Osteoblast (primary cell): ENCODE data around the gene ICOS. TPM values are rescaled to one million over a fixed set of nuclear protein-coding genes. Genes with fewer than 3 reads are reported as not detected.

Experiments used
- DNase-seq: peaks from one replicate; pipeline ENCODE4 v3.0.0; 2011; ENCODE audit warnings: low spot score, mixed read lengths; ENCODE audit not compliant: insufficient read length; ENCODE audit errors: missing footprints
- H2AFZ ChIP-seq: 2 replicates; pipeline ENCODE4 v1.6.0; 2011; ENCODE audit warnings: mild to moderate bottlenecking, low read length
- H3K27ac ChIP-seq: 2 replicates; pipeline ENCODE4 v1.5.1; 2011; ENCODE audit warnings: mild to moderate bottlenecking, low read depth, low read length, moderate library complexity
- H3K27me3 ChIP-seq: 2 replicates; pipeline ENCODE4 v1.6.0; 2012; ENCODE audit warnings: mild to moderate bottlenecking, control low read depth, inconsistent platforms, low read length, moderate library complexity; ENCODE audit not compliant: insufficient read depth
- H3K36me3 ChIP-seq: 2 replicates; pipeline ENCODE4 v1.5.1; 2011; ENCODE audit warnings: mild to moderate bottlenecking, low read length, control low read depth, moderate library complexity; ENCODE audit not compliant: insufficient read depth
- H3K4me1 ChIP-seq: 2 replicates; pipeline ENCODE4 v1.5.1; 2011; ENCODE audit warnings: mild to moderate bottlenecking, low read length, control low read depth, moderate library complexity; ENCODE audit not compliant: insufficient read depth
- H3K4me2 ChIP-seq: 2 replicates; pipeline ENCODE4 v1.6.0; 2011; ENCODE audit warnings: mild to moderate bottlenecking, low read length; ENCODE audit not compliant: insufficient read depth
- H3K4me3 ChIP-seq: fragments of 200-600 bp; sonication (generic); 3 replicates; pipeline ENCODE4 v1.5.1; 2012; ENCODE audit warnings: mild to moderate bottlenecking, low read length, inconsistent platforms; ENCODE audit not compliant: insufficient read depth
- H3K79me2 ChIP-seq: 2 replicates; pipeline ENCODE4 v1.6.0; 2012; ENCODE audit warnings: mild to moderate bottlenecking, low read length, control low read depth, inconsistent platforms; ENCODE audit not compliant: insufficient read depth
- H3K9me3 ChIP-seq: 2 replicates; pipeline ENCODE4 v1.5.1; 2011; ENCODE audit warnings: low read depth, low read length, control low read depth
- H4K20me1 ChIP-seq: 2 replicates; pipeline ENCODE4 v1.6.0; 2012; ENCODE audit warnings: mild to moderate bottlenecking, low read length, control low read depth; ENCODE audit not compliant: insufficient read depth
- total RNA-seq: library from RNA; depleted of rRNA; stranded (reverse); fragments of >200 nt; gene quantifications from 2 replicates; pipeline ENCODE4 v1.2.3, GENCODE V29; 2012
- TF ChIP-seq, protein P1 (sequence below): IDR thresholded peaks from 2 replicates; pipeline ENCODE4 v1.5.1; 2011; ENCODE audit warnings: mild to moderate bottlenecking, low read depth, low read length, moderate library complexity; ENCODE audit errors: extremely low read depth

Gene ICOS
- total RNA-seq, 1 donor, result not detected

DNA sequence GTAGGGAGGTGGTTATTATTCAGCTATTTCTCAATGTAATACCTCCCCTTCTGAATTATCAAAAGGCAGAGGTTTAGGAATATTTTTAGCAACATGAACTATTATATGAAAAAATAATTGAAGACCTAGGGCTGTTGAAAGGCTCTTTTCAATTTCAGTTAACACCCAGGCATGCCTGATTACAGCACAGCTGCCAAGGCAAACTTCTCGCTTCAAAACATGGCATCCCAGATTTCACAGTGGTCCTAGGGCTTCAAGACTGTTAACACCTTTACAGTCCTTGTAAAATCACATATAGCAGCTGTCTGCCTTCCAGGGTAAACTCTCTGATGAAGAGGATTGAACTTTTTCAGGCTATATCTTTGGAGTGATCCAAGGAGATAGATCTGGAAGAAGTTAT lies 45.8 kb upstream of the ICOS start:
- Histone ChIP-seq H3K79me2 (no peaks in the 10 kb centered on the region), H2AFZ (no peak overlapping the region), H3K36me3 (no peaks in the 10 kb centered on the region), H3K4me1 (no peaks in the 10 kb centered on the region), H3K4me3 (no peak overlapping the region), H3K9me3 (no peaks in the 10 kb centered on the region), H3K27me3 (no peaks in the 10 kb centered on the region), H3K27ac (no peak overlapping the region), H4K20me1 (no peaks in the 10 kb centered on the region), H3K4me2 (no peak overlapping the region)
- TF ChIP-seq, protein P1, sequence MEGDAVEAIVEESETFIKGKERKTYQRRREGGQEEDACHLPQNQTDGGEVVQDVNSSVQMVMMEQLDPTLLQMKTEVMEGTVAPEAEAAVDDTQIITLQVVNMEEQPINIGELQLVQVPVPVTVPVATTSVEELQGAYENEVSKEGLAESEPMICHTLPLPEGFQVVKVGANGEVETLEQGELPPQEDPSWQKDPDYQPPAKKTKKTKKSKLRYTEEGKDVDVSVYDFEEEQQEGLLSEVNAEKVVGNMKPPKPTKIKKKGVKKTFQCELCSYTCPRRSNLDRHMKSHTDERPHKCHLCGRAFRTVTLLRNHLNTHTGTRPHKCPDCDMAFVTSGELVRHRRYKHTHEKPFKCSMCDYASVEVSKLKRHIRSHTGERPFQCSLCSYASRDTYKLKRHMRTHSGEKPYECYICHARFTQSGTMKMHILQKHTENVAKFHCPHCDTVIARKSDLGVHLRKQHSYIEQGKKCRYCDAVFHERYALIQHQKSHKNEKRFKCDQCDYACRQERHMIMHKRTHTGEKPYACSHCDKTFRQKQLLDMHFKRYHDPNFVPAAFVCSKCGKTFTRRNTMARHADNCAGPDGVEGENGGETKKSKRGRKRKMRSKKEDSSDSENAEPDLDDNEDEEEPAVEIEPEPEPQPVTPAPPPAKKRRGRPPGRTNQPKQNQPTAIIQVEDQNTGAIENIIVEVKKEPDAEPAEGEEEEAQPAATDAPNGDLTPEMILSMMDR, result no peak
- DNase-seq, result no peak

DNA sequence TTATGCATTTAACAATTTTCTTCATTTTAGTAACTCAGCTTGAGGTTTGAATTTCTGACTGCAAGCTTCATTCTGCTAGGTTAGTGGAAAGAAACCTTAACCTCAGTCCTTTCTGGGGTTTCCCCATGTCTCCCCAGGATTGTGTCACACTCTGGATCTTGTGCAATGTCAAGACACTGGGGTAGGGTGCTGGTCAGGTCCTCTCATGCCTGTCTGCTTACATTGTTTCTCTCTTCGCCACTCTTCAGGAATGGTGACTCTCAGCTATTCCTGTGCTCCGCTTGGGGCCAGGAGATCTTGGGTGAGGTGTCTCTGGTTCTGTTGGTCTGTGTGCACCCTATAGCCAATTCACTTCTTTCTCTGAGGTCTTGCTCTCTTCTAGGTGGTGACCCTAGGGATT lies 45.1 kb upstream of the ICOS start:
- H3K4me3 ChIP-seq, result no peak overlapping the region
- TF ChIP-seq, protein P1, result no peak
- DNase-seq, result no peak

DNA sequence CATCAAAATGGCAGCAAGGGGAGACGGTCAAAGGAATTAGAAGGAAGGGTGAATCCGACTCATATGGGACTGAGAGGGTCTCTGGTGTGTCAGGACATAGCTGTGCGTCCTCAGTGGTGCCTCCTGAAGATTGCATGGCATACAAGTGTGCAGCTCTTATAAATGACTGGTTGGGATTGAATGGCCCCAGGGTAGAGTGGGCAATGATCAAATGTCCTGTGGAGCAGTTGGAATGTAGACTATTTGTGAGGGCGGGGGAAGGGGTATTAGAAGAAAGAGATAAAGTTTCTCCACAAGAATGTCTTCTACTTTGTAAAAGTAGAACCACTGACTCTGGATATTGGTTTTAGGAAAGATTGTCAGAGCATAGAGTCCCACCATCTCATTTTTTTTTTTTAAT lies 44.4 kb upstream of the ICOS start:
- DNase-seq, result no peak
- TF ChIP-seq, protein P1, result no peak
- H2AFZ ChIP-seq, result no peak overlapping the region

More for the DNA sequence above, 45.1 kb upstream of the ICOS start:
- Histone ChIP-seq H3K4me2 (no peak overlapping the region), H3K4me1 (no peaks in the 10 kb centered on the region), H3K27ac (no peak overlapping the region), H3K36me3 (no peaks in the 10 kb centered on the region), H2AFZ (no peak overlapping the region), H3K27me3 (no peaks in the 10 kb centered on the region), H3K9me3 (no peaks in the 10 kb centered on the region), H4K20me1 (no peaks in the 10 kb centered on the region), H3K79me2 (no peaks in the 10 kb centered on the region)

DNA sequence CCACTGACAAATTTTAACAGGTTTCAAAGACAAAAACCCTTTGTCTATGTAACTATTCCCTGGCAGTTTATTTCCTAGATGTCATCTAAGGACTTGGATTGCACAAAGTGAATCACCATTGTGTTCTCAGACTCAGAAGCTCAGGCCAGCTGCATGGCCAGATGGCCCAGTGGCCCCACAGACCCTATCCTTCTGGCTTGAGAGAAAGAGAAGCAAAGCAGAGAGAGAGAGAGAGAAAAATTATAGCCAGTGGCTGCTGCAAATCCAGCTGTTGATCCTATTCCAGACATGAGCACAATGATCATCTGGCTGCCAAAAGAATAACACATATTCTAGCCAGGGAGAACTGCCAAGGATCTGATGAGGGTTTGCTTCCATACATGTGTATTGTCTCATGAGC lies 43.2 kb upstream of the ICOS start:
- no peaks in the 10 kb centered on the region for H3K36me3 ChIP-seq
- H2AFZ ChIP-seq, result no peak overlapping the region
- DNase-seq, result peak; percentile 8
- no peaks in the 10 kb centered on the region for H4K20me1 ChIP-seq
- no peak overlapping the region for H3K27ac ChIP-seq
- no peaks in the 10 kb centered on the region for H3K4me1 ChIP-seq
- no peaks in the 10 kb centered on the region for H3K9me3 ChIP-seq
- H3K27me3 ChIP-seq, result no peaks in the 10 kb centered on the region
- no peak overlapping the region for H3K4me3 ChIP-seq
- TF ChIP-seq, protein P1, result no peak
- H3K79me2 ChIP-seq, result no peaks in the 10 kb centered on the region
- no peak overlapping the region for H3K4me2 ChIP-seq

More for the DNA sequence above, 44.4 kb upstream of the ICOS start:
- Histone ChIP-seq H3K79me2 (no peaks in the 10 kb centered on the region), H3K27me3 (no peaks in the 10 kb centered on the region), H3K36me3 (no peaks in the 10 kb centered on the region), H3K27ac (no peak overlapping the region), H4K20me1 (no peaks in the 10 kb centered on the region), H3K9me3 (no peaks in the 10 kb centered on the region), H3K4me2 (no peak overlapping the region), H3K4me1 (no peaks in the 10 kb centered on the region), H3K4me3 (no peak overlapping the region)
